ENCODE measurements around the gene ZNF883.
"Not testable (repeated sequence)": the region's sequence is repeated elsewhere in the genome, so short reads cannot be mapped to it uniquely, and the experiment has no call there.

Gene ZNF883

DNA sequence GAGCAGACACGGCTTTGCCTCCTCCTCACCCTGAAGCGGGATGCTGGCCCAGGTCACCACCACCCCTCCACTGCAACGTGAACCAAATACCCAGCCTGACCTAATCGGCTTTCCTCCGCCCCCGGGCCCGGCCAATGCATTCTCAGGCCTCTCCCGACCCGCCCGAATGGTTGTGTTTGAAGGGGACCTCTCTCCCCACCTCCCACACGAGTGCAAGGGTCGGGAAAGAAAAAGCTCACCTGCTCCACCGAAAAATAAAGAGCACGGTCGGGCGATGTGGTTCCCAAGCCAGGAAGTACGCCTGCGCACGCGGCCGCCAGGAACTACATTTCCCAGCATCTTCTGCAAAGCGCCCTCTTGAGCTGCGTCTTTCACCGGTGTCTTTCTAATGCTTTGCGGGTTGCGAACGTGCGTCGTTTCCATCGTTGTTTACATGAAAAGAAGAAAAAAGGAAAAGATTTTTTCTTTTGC is at the start of gene ZNF883:
ZNF883 (minus strand) TSS at position 282 of the 471 bp plus-strand sequence.
- H3K4me3 ChIP-seq (ENCODE audit: low read depth, low read length), result peak within 1 kb of the TSS; percentile 52
- peak; percentile 25 for DNase-seq (ENCODE audit: low read depth)

DNA sequence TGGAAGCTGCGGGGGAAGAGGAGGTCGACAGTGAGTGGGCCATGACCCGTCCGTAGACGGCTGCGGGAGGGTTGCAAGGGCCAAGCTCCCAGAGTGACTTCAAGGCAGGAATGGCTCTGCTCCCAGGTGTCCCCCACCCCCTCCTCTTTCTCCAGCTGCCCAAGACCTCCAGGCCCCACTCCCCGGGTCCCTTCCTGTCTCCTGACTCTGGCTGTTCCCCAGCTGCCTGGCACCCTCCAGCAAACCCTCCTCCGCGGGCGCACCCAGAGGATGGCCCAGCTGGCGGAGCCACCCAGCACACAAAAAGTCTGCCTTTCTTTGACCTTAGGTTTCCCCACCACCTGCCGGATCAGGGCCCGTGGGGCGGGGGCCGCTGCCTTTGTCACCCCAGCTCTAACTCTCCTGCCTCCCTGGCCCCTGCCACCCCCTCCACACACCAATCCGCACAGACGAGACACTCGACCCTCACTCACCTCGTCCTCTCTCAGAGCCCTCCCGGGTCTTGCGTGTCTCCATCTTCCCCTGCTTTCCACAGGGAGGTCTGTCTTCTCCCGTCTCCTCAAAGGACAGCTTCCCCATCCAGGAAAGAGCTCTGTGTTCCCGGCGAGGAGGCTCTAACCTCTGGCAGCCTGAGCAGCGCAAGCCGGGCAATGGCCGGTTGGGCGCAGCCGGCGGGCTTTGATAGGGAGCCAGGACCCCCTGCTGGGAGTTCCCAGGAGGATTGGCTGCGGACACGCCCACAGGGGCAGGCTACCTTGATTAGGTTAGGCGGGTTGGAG is 49.3 kb upstream of the ZNF883 start:
- DNase-seq (ENCODE audit: low read depth); H3K4me3 ChIP-seq (ENCODE audit: low read depth, low read length): not testable (repeated sequence)

DNA sequence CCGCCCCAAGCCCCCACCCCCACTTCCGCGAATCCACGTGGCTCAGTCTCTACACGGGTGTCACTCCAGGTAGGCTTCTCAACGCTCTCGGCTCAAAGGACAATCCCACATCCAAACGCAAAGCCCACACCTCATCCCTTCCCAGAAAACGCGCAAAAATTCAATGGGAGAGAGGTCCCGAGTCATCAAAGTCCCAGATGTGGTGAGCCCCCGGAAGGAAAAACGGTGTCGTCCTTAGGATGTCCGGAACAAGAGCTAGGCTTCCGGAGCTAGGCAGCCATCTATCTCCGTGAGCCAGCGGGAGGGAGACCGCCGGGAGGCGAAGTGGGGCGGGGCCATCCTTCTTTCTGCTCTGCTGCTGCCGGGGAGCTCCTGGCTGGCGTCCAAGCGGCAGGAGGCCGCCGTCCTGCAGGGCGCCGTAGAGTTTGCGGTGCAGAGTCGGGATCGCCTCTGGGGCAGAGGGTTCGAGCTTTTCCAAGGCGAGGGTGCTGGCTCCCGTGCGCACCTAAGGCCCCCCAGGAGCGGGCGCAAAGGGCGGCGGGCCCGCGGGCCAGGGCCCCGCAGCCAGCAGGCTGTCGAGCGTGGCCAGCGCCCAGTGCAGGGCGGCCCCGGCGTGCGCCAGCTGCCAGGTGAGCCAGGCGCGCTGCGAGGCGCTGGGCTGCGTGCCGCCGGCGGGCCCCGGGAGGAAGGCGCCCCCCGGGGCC is 47.7 kb upstream of the ZNF883 start:
- DNase-seq (ENCODE audit: low read depth), result not testable (repeated sequence)
- peak overlapping the region; percentile 25 for H3K4me3 ChIP-seq (ENCODE audit: low read depth, low read length)

DNA sequence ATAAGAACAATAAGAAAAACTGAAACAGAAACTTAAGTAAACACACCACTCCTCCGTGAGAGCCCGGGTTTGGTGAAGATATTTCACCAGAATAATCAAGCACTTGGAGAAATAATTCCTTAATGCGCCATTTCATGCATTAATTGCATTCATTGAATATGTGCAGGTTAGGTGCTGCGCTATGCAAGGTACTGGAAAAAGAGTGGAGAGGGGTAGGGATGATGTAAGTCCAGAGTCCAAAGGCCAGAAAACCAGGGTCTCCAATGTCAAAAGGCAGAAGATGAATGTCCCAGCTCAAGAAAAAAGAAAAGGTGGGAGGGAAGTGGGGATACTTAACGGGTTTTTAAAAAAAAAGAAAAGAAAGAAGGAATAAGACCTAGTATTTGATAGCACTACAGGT is 45.2 kb upstream of the ZNF883 start:
- DNase-seq (ENCODE audit: low read depth), result no peak
- H3K4me3 ChIP-seq (ENCODE audit: low read depth, low read length), result peak overlapping the region; percentile 72

DNA sequence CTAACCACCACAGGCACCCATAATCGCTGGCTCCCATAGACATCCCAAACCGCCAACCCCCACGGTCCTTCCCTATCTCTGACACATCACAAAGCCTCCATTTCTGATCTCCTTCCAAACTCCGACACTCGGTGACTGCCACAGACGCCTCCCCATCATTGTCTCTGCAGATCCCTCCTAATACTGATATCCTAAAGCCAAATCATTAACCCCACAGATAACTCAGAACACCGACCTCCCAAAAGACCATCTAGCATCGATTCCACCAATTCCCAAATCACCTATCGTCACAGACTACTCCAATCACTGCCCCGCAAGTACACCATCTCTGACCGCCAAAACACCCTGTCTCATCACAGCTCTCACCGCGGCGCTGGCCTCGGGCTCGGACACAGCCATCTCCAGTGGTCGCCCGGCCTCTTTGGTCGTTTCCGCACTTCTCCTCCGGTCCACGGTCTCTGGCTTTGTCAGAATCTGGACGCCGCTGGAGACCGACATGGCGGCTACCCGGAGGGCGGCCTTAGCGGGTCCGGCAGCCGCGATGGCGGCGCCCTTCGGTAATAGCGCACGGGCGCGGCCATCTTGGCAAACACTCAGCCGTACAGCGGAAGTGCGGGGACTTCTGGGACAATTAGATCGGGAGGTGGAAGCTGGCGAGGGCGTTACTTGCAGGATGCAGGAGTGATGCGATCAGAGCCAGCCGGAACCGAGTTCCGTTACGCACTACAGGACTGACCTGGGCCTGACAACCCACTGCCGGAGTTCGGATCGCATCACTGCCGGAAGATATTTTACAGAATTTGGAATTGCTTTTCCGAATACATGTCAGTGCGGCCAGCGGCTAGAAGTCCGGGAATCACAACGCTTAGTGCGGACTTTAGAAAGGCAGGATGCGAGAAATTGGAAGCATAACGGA is 44.5 kb upstream of the ZNF883 start, which contains the start of gene ZFP37:
ZFP37 (minus strand) TSS at position 534 of the 916 bp plus-strand sequence; CDS start at position 498, 36 bp downstream.
- peak within 1 kb of the TSS; percentile 72 for H3K4me3 ChIP-seq (ENCODE audit: low read depth, low read length)
- DNase-seq (ENCODE audit: low read depth), result peak; percentile 79

DNA sequence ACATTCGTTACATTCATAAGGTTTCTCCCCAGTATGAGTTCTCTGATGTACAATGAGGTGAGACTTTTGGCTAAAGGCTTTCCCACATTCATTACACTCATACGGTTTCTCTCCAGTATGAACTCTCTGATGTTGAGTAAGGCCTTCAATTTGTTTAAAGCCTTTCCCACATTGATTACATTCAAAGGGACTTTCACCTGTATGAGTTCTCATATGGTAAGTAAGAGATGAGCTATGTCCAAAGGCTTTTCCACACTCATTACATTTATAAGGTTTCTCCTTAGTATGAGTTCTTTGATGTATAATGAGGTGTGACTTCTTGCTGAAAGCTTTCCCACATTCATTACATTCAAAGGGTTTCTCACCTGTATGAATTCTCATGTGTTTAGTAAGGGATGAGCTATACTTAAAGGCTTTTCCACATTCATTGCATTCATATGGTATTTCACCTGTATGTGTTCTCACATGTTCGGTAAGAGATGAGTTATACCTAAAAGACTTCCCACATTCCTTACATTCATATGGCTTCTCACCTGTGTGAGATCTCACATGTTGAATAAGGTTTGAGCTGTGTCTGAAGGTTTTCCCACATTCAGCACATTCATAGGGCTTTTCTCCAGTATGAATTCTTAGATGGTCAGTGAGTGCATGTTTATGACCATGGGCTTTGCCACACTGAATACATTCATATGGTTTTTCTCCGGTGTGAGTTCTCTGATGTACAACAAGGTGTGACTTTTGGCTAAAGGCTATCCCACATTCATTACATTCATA is 31.1 kb upstream of the ZNF883 start:
- H3K4me3 ChIP-seq (ENCODE audit: low read depth, low read length), result no peak overlapping the region
- DNase-seq (ENCODE audit: low read depth), result no peak

DNA sequence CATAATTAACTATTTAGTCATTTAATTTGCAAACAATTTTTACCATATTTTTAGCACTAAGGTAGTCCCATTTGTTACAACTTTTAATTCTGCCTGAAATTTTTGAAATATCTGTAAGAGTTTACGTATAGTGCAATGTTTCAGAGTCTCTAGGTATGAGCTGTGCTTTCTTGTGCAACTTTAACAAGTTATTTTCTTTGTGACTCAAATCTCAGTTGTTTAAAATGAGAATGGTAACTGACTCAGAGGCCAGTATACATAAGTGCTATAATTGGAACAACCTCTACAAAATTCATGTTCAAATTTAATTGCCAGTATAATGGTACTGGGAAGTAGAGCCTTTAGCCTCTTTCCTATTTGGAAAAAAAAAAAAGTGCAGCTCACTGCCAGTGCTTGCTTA is 14.2 kb upstream of the ZNF883 start:
- no peak overlapping the region for H3K4me3 ChIP-seq (ENCODE audit: low read depth, low read length)
- DNase-seq (ENCODE audit: low read depth), result no peak

DNA sequence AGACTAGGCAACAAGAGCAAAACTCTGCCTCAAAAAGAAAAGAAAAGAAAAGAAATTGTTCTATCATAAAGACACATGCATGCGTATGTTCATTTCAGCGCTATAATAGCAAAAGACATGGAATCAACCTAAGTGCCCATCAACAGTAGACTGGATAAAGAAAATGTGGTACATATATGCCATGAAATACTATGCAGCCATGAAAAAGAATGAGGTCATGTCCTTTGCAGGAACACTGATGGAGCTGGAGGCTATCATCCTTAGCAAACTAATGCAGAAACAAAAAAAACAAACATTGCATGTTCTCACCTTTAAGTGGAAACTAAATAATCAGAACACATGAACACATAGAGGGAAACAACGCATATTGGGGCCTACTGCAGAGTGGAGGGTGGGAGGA is 6.3 kb upstream of the ZNF883 start:
- no peak for DNase-seq (ENCODE audit: low read depth)
- no peak overlapping the region for H3K4me3 ChIP-seq (ENCODE audit: low read depth, low read length)

DNA sequence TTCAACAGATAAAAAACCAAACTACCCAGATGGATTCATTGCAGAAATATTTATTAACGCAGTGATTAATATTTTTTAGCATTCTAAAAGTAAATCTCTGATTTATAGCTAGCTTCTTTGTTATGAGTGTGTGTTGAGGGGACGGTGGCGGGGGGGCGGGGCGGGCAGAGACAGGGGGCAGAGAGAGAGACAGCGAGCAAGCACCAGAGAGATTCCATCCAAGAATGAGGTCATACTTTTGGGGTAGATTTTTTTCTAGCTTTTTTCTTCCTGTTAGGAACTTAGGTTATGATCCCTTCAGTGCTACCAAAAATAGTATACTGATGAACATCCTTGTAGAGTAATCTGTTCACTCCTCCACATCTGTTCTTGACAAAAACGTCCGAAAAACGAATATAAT is 500 bp upstream of the ZNF883 start:
- peak overlapping the region; percentile 52 for H3K4me3 ChIP-seq (ENCODE audit: low read depth, low read length)
- DNase-seq (ENCODE audit: low read depth), result no peak

DNA sequence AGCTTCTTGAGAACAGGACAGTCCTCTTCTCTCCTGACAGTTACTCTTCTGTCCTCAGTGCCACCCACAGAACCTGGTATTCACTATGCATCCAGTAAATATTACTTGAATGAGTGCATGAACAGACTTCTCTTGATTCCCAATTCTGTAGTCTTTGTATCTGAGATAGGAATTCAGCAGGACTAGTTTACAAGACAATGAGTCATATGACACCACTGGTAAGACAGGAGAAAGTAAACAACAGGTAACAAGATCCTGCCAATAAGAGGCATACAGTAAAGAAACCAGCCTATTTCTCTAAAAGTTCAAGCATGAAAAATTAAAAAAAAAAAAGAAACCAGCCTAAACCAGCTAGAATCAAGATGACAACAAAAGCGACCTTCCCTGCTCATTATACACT is 6.2 kb downstream of the ZNF883 start:
- DNase-seq (ENCODE audit: low read depth), result no peak
- no peak overlapping the region for H3K4me3 ChIP-seq (ENCODE audit: low read depth, low read length)

DNA sequence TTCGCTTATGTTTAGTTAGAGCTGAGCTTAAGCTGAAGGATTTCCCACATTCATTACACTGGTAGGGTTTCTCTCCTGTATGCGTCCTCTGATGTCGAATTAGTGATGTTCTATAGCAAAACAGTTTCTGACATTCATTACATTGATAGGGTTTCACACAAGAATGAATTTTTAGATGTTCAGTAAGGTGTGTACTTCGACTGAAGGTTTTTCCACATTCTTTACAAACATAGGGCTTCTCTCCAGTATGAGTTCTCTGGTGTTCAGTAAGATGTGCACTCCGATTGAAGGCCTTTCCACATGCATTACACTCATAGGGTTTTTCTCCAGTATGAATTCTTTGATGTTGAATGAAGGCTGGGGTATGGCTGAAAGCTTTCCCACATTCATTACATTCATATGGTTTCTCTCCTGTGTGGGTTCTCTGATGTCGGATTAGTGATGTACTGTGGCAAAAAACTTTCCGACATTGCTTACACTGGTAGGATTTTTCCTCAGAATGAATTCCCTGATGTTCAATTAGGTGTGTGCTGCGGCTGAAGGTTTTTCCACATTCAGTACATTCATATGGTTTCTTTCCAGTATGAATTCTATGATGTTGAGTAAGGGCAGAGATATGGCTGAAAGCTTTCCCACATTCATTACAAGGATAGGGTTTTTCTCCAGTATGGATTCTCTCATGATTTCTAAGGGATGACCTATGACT is 14.6 kb downstream of the ZNF883 start:
- no peak overlapping the region for H3K4me3 ChIP-seq (ENCODE audit: low read depth, low read length)
- DNase-seq (ENCODE audit: low read depth), result no peak

DNA sequence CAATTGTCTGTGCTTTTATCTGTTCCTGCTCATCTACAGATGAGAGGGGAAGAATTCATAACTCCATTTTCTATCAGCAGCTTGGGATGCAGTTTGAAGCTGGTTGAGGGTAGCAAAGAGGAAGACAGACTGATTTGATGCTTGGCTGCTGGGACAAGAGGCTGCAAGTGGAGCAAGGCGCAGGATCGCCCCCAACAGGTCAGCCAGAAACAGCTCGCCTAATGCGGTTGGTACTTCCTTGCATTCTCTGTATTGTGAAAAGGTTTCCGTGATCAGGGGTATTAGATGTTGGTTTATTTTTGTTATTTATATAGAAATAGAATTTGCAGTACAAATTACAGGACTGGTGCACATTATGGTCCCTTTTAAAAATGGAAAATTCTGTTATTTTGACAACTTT is 40.6 kb downstream of the ZNF883 start:
- DNase-seq (ENCODE audit: low read depth), result no peak
- H3K4me3 ChIP-seq (ENCODE audit: low read depth, low read length), result no peak overlapping the region

DNA sequence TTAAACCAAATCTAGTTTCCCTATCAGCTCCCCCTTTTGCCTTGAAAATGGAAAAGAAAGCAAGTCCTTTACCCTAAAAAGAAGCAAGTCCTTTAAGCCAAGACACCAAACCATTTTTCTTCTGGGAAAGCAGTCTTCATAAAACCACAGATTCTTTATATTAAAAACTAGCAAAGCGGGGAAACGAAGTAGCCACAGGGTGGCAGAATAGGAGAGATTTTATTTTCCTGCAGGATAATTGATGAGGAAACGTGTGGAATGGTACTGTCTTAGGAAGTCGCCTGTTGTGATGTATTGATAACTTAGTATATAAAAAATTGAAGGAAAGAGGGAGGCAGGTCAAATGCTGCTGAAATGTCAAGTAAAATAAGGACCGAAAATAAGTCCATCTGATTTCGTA is 41.1 kb downstream of the ZNF883 start:
- DNase-seq (ENCODE audit: low read depth), result no peak
- H3K4me3 ChIP-seq (ENCODE audit: low read depth, low read length), result no peak overlapping the region

DNA sequence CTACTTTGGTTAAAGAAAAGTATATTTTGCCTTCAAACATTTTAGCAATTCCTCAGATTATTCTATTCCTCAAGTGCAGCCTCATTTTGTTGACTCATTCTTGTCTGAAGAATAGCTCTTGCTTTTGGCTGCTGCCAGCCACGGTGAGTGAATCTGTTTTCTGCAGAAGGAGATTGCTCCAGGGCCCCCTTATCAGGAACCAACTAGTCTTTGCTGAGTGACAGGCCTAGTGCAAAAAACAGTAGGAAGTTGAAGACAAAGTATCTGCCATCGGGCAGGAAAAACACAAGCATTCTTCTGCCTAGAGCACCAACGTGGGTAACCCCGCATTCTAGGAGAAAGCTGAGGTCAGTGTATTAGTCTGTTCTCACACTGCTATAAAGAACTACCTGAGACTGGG is 42.3 kb downstream of the ZNF883 start:
- no peak overlapping the region for H3K4me3 ChIP-seq (ENCODE audit: low read depth, low read length)
- no peak for DNase-seq (ENCODE audit: low read depth)

DNA sequence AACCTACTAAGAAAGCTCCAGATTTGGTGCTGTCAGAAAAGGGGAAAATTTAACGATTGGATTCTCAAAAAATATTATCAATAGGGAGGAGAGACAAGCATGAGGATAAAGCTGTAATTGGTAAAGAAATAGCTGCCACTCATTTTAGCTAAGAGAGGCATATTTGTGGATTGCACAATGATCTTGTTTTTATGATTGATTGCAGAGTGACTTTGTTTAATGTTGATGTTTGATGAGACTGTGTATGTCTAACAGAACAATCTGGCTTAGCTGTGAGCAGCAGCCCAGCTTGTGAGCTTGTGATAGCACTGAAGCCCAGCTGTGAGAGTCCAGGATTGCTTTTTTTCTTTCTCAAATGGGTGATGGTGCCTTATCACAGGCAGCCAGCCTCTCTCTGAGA is 56.4 kb downstream of the ZNF883 start:
- H3K4me3 ChIP-seq (ENCODE audit: low read depth, low read length), result no peak overlapping the region
- DNase-seq (ENCODE audit: low read depth), result no peak

DNA sequence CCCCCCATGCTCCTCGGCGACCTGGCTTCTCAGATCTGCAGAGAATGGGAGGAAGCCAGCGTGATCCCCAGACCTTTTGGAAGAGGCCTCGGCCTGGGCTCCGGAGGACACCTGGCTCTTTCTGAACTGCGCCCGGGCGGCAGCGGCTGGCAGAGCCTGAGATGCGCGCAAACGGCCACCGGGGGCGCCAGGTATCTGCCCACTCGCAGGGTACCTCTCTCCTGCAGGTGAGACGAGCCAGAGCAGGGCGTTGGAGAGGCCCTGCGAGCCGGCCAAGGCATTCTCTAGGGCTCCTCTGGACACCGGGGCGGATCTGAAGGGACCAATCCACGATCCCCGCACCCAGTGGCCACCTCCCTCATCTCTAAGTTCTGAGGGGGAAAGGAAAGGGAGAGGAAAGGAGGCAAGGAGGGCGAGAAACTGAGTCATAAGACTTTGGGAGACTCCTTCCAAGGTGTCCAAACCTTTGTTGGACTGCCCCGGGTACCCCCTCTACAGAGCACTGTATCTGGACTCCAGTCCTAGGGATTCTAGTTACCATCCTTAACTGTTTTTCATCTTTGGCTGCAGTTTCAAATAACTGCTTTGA is 66.3 kb downstream of the ZNF883 start:
- no peak for DNase-seq (ENCODE audit: low read depth)
- no peak overlapping the region for H3K4me3 ChIP-seq (ENCODE audit: low read depth, low read length)

DNA sequence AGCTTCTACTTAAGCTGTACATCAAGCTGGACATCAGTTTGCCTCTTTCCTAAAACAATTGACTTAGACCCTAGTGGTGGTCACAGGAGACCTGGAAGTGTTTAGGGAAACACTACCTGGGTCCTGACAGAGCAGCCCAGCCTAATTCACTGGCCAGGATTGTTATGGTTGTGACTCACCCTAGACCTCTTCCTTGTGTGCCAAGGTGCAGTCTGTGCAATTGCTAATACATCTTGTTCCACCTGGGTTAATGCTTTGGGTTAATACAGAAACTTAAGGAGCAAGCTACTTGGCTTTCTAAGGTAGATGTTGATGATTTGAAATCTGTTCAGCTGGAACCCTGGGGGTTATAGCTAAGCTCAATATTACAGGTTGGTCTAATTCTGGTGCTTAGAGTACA is 72.6 kb downstream of the ZNF883 start:
- no peak overlapping the region for H3K4me3 ChIP-seq (ENCODE audit: low read depth, low read length)
- DNase-seq (ENCODE audit: low read depth), result no peak

DNA sequence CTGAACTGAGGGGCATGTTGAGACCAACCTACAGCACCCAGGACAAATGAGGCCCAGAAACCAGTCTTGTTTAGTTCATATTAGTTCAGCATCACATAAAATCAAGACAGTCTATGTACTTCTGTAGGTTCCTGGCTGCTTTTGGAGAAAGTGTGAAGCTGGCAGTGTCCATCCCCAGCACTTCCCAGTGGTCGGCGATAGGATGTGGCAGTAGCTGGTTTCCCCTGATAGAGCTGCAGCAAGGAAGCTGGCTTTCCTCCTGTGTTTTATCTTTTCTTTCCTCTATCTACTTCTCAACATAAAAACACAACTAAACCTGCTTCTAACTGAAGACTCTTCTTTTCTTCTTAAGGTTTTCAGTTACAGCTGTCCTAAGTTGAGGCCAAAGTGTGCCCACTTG is 78.3 kb downstream of the ZNF883 start:
- no peak for DNase-seq (ENCODE audit: low read depth)
- no peak overlapping the region for H3K4me3 ChIP-seq (ENCODE audit: low read depth, low read length)

All from skeletal muscle cell (primary cell).